ENCODE results near the gene UBA6. TPM values are rescaled to one million over a fixed set of nuclear protein-coding genes. Genes with fewer than 3 reads are reported as not detected.

UBA6 gene
- total and polyA plus RNA-seq, 9 of the 15 experiments (the other 6 are each of a cell fraction or from before 2014, with no cell fraction given): 22.9 to 139 (median 94.6) TPM

- TF ChIP-seq ZNF318 (IDR thresholded peaks at IDR 0.05; ENCODE audit: borderline replicate concordance in 1 of 2, low read depth in 1 of 2): peak in 1 of 2 experiments; percentile 73; a peak in 1 of 4 replicates
- peak; percentile 19; the same call in 1 of the 2 replicates for TF ChIP-seq POLR2AphosphoS5 (IDR thresholded peaks at IDR 0.05; ENCODE audit: control insufficient read depth, insufficient read depth, low read depth, low read length)
- TF ChIP-seq TFE3 (CRISPR knock-in tag; IDR thresholded peaks at IDR 0.05): peak; percentile 91
- no peak for TF ChIP-seq STAT6 (CRISPR knock-in tag; IDR thresholded peaks at IDR 0.05)
- TF ChIP-seq NFXL1 (CRISPR knock-in tag; IDR thresholded peaks at IDR 0.05): peak; percentile 100
- TF ChIP-seq ZNF780A (CRISPR knock-in tag; IDR thresholded peaks at IDR 0.05): peak; percentile 96
- peak; percentile 74 for TF ChIP-seq ARID4B (CRISPR knock-in tag; IDR thresholded peaks at IDR 0.05)
- TF ChIP-seq SP1 (CRISPR knock-in tag; IDR thresholded peaks at IDR 0.05): peak; percentile 71; the same call in 1 of the 2 replicates
Measured at GRCh38 chr4:67721770-67722597, 21.0 kb upstream of the UBA6 start (continued).

All from K562 (cell line).